Liver (tissue), 3 donors: ENCODE measurements around the gene SYTL3.

Experiments used
- CTCF ChIP-seq: fragments of 150-350 bp; IDR thresholded peaks from 2 replicates; pipeline ENCODE4 v1.5.1; 2017; ENCODE audit warnings: improper control_type of control experiment, low read depth, low read length; ENCODE audit not compliant: missing input control
- HNF4G ChIP-seq: IDR thresholded peaks from 2 replicates; pipeline ENCODE4 v1.6.1; 2016; ENCODE audit warnings: antibody characterized with exemption
- JUND ChIP-seq, 2 donors: IDR thresholded peaks; 2 replicates each; pipeline ENCODE4 v1.6.1; 2016; ENCODE audit warnings: antibody characterized with exemption in 2 of 2
- NR2F2 ChIP-seq: IDR thresholded peaks from 2 replicates; pipeline ENCODE4 v1.6.1; 2016; ENCODE audit warnings: antibody characterized with exemption
- REST ChIP-seq: IDR thresholded peaks from 2 replicates; pipeline ENCODE4 v1.6.1; 2016; ENCODE audit warnings: antibody characterized with exemption, mild to moderate bottlenecking
- TAF1 ChIP-seq: conservative IDR thresholded peaks from 2 replicates; pipeline ENCODE4 v1.6.1; 2016; ENCODE audit warnings: antibody characterized with exemption, mild to moderate bottlenecking
- YY1 ChIP-seq: IDR thresholded peaks from 2 replicates; pipeline ENCODE4 v1.6.1; 2016; ENCODE audit warnings: antibody characterized with exemption, mild to moderate bottlenecking
- donor health status: healthy.
- donor health status: healthy.

- TF ChIP-seq CTCF (no peak), JUND (IDR thresholded peaks at IDR 0.05) (no peak), REST (no peak), YY1 (no peak), TAF1 (no peak), NR2F2 (no peak), HNF4G (no peak)
Observed at GRCh38 chr6:158715330-158716311, 65.8 kb downstream of the SYTL3 start.
